Dedifferentiated amniotic fluid mesenchymal stem cell (primary cell): ENCODE data around the gene EPHA2.
"Not testable (repeated sequence)": the region's sequence is repeated elsewhere in the genome, so short reads cannot be mapped to it uniquely, and the experiment has no call there.

Source experiments
- DNase-seq: peaks from one replicate; pipeline ENCODE4 v3.0.0-alpha.2; 2016; ENCODE audit errors: extremely low spot score

The EPHA2 gene

DNA sequence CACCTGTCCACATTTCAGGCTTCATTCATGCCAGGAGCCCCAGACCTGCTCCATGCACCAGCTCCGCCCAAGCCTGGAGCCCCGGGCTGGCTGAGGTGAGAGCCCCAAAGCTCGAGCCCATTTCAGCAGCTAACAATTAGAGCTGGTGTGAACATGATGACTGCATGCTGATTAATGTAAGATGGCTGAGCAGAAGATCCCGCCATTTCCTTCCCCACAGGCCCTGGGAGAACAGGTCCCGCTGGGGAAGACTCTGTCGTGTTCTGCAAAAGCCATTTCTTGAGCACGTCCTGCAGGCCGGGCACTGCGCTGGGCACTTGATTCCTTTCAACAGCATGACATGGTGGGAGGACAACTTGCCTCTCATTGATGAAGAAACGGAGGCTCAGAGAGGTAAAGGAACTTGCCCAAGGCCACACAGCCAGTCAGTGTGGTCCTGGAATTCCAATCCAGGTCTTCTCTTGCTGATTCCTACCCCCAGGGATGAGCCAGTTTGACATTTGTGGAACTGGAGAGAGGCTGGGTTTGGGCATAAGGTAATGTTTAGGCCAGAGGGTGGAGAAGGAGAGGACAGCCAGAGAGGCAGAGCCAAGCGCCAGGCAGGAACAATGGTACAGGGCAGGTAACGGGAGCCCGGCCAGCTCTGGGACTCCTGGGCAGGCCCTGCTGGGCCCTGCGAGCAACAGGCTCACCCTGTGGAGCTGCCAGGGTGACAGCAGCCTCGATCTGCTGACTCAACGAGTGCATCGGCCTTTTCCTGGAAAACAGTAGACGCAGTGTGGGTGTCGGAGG lies 28.1 kb upstream of the EPHA2 start:
- DNase-seq = no peak

DNA sequence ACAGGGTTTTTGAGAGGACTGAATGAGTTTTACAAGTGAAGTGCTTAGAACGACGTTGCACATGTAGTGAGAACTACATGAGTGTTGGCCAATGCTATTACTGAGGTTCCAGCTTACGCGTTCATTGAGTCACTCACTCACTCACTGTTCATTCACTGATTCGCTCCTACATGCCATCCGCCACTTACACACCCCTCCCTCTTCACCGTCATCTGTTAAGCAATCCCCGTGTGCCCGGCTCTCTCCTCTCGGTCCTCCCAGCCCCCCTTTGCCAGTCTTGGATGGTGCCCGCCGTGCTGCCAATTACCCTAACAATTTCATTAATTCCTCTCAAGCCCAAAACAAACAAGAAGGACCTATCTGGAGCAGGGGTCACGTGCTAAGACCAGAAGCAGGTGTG lies 27.3 kb upstream of the EPHA2 start:
- DNase-seq = no peak

DNA sequence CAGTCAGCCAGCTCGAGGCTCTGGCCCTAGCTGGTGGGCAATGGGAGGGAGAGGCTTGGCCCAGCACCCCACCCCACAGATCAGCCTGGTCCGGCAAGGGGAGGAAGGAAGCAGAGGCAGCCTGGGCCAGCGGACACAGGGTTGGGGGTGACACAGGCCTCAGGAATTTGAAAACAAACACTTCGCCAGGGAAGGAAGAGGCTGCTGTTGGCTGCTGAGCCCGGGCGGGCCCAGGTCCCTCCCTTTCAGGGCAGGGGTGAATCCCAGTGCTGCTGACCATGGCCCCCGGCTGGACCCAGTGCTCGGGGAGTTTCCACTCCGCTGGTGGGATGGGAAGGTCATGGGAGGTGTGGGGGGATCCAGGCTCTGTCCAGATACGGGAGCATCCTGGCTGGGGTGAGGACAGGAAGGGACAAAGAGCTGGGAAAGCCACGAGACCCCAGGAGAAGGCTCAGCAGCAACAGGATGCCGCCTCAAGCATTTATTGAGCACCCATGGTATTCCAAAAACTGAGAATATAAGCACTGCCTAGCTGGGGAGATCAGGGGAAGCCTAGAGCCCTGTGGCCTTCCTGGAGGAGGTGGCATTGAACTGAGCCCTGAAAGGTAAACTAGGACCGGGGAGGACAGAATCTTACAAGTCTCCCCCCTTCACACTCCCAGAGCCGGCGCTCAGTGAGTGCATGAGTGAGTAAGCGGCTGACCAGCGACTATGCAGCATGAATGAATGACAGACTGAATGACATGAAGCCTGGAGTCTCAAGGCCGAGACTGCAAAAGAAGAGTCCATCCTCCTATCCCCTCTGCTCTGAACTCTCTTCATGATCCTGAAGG lies 26.2 kb upstream of the EPHA2 start:
- DNase-seq = peak; percentile 87

DNA sequence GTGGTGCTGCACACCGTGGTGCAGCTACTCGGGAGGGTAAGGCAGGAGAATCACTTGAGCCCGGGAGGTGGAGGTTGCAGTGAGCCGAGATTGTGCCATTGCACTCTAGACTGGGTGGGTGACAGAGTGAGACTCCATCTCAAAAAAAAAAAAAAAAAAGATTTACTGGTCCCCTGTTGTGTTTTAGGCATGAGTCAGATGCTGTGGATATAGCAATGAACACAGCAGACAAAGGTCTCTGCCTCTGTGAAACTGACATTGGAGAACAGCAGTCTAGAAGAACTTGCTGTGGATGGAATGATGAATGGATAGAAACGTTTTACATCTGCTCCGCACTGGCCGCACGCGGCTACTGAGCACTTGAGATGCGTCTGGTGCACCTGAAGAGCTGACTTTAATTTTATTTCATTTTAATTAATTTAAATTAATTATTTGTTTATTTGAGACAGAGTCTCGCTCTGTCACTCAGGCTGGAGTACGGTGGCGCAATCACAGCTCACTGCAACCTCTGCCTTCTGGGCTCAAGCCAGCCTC lies 24.5 kb upstream of the EPHA2 start:
- no peak for DNase-seq

DNA sequence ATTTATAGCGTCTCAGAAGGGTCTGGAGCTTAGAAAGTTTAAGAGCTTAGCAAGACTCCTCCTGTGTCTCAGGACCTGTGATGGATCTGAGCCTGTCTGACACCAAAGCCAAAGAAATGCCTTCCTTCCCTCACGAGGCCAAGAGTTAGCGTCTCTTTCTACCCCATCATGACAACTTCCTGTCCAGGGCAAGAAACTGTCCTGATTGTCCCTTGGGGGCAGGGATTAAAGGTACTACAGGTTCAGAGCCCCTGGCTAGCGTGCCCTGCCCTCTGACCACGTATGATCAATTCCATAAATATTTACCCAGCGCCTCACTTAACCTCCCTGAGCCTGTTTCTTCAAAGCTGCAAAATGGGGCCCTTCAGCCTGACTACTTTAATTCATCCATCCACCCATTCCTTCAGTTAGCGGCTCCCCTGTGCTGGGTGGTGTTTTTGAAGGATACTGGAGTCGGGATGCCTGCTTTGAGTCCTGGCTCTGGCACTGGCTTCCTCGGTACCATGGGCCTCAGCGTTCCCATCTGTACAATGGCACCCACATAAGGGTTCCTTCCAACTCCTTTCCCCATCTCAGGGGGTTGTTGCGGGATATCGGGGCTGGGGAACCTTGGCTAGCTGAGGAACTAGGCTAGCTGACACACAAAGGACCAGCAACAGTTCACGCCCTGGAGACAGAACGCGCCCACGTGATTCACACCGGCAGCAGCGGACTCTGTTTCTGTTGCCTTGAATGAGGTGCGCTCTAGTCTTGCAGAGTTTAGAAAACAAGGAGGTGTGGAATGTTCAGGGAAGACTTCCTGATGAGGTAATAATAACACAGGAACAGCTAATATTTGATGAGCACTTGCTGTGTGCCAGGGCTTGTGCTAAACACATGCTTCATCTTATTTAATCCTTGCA lies 23.0 kb upstream of the EPHA2 start:
- DNase-seq = no peak

DNA sequence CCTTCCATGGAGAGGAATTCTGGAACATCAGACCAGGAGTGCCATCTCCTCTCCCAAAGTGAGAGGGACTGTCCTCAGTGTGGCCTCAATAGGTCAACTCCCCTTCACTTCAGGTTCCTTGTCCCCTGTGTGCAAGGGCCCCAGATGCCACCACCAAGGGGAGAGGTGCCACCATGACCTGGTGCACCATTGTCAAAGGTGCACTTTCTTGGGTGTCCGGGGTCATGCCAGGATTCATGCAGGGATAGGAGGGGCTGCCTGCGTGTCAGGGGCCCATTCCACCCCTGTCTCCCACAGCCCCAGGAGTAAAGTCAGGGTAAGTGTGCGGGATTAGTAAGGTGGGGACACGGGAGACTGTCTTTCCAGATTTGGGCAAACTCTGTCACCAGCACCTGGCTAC lies 21.4 kb upstream of the EPHA2 start:
- DNase-seq = no peak

DNA sequence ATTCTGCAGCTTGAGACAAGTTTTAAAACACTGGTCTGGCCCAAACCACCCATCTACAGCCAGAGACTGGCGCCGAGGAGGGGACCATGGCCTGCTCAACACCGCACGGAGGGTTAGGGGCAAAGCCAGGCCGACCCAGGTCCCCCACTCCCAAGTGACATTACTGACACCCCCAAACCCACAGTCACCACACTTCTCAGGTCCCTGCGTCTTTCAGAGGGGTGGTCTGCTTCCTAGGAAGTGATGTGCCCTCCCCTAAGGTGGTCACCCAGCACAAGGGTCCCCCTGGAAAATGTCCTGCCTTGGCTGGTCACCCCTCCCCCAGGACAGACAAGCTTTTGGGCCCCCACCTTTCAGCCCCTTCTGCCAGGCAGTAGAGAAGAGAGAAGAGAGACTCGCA lies 20.8 kb upstream of the EPHA2 start:
- no peak for DNase-seq

DNA sequence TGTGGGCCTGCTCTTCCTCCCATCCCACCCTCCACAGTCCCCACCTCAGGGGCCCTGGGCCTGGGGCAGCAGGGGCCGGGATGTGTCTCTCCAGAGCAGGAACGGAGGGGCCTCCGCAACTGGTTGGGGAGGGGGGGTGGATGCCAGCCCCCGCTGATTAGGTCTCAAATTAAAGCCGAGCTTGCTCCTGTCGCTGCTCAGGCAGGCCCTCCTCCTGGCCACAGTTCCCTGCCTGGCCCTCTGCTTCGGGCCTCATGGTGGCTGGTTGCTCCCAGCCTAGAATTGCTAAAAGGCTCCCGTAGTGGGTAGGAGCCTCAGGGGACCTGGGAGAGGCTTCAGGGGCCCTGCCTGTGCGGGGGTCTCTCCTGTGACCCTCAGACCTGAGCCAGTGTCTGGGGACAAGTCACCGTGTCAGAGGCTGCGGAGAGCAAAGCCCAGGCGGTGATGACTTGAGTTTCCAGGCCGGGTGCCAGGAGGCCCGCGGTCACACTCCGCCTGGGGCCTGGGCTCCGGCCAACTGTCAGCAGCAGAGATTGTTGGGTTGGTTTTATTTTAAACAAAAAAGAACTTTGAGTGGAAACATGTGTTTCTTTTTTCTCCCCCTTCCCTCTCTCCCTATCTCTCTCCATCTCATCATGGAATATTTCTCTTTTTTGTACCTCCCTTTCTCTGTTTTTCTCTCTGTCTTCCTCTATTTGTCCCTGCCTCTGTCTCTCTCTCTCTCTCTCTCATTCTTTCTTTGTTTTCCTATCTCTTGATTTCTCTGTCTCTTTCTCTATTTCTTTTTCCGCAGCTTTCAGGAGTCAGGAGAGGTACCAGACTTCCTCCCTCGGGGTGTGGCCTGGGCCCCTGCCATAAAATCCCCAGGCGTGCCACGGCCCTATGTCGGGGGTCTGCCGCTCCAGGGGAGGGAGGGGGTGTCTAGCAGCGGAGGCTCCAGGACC lies 20.0 kb upstream of the EPHA2 start:
- DNase-seq = peak; percentile 92

DNA sequence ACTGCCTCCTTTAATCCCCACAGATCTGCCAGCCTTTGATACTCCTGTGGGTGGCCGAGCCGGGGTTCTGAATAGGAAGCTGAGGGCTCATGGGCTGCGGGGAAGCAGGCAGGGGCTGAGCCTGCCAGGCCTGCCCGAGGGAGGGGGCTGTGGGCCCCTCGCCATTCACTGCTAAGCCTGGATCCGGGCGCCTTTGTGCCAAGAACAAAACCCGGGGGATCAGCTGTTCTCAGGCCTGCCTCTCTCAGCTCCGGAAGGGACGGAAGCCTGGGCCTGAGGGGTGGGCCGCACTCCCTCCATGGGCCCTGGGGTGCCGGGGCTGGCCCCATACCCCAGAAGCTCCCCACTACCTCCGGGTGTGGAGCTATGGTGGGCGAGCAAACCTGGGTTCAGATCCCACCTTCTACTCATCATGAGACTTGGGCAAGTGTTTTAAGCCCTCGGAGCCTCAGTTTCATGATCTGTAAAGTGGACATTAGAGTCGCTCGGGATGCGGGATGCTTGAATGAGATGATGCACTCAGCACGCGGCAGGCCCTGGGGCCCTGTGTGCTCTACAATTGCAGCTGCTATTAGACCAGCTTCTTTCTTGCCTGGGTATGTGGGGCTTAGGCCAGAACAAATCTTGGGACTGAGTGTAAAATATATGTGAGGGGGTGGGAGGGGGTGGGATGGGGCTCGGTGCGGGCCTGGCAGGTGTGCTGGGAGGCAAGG lies 19.2 kb upstream of the EPHA2 start:
- DNase-seq = no peak

DNA sequence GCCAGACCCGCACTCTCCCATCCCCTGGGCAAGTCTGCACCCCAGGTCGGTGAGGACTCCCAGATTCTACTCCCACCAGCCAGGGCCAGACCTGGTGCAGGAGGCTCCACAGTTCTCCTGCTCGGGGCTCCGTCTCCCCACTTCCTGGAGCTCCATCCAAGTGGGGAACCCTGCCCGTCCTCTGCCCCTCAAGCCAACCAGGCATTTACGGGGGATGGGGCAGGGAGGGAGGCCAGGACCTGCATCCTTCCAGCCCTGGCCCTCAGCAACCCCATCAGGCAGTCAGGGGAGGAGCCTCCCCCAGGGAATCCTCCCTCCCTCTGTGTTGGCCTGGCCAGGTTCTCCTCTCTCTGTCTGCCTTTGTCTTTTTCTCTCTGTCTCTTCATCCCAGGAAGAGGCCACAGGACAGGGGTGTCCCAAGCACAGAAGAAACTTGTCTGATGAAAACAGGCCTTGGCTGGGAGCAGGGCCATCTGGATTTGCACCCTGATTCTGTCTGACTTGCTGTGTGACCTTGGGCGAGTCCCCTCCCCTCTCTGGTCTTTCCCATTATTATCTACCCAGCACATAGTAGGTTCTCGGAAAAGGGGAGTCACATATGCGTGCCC lies 18.5 kb upstream of the EPHA2 start:
- no peak for DNase-seq

DNA sequence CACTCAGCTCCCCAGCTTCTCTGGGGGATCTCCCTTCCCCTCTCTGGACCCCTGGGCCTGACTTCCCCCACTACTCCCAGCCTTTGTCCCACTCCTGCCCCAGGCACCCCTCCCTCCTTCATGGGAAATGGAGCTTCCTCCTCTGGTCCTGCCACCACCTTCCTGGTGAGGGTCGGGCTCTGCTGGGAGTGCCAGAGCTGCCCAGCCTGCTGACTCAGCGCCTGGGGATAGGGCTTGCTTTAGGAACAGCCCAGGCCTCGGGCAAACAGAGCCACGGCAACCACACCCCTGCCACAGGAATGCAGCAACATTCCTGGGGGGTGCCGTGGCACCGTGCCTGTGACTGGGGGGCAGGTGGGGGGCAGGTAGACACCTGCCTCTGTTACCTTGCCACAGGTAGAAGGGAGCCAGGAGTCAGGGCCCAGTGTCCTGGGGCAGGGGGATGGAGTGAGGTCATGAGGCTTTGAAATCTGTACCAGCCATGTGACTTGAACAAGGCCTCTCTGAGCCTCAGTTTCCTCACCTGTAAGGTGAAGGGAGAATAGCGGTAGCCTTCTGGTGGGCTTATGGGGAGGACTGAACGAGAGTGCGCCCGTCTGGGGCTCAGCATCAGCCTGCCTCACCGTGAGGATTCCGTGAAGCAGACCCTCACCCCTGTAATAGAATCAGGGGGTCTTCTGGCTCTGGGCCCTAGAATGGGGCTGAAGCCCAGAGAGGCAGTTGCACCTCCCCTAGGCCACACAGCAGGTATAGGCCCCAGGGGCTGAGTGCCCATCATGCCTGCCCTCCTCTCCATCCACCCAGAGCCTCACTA lies 17.8 kb upstream of the EPHA2 start:
- DNase-seq = peak; percentile 66

DNA sequence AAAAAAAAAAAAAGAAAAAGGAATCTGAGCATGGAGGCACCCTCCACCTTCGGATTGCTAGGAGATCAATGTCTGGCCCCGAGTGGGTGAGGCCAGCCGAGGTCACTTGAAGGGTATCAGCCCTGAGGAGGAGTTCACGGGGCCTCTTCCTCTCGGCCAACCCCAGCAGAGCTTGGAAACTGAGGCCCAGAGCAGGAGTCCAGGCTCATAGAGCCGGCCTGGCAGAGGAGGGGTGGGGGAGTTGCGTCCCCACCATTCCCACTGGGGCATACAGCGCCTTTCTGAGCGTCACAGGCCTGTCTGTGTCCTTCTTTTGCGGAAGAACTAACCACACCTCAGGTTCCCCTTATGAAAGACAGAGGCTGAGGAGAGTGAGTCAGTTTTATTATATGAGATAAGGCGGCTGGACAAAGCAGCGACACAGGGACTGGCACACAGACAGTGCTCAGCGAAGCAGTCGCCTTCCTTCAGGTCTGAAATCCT lies 17.1 kb upstream of the EPHA2 start:
- no peak for DNase-seq

DNA sequence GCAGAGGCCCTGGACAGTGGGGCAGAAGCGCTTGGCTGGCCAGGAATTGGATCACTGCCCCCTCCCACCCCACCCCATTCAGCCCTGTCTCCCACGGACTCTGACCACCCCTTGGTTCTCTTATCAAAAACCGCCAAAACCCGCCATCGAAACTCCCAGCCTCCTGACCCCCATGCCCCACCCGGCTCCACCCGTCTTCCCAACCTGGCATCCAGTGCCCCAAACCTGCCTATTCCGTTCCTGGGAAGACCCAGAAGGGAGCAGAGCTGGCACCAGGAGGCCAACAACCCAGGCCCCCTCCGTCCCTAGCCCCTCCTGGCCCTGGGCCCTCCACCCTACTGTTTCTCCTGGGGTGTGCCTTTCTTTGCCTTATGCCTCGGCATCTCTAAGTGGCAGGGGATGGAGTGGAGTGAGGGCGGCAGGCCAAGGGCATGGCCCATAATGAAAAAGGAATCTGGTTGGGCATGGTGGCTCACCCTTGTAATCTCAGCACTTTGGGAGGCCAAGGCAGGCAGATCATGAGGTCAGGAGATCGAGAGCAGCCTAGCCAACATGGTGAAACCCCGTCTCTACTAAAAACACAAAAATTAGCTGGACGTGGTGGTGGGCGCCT lies 16.5 kb upstream of the EPHA2 start:
- no peak for DNase-seq

DNA sequence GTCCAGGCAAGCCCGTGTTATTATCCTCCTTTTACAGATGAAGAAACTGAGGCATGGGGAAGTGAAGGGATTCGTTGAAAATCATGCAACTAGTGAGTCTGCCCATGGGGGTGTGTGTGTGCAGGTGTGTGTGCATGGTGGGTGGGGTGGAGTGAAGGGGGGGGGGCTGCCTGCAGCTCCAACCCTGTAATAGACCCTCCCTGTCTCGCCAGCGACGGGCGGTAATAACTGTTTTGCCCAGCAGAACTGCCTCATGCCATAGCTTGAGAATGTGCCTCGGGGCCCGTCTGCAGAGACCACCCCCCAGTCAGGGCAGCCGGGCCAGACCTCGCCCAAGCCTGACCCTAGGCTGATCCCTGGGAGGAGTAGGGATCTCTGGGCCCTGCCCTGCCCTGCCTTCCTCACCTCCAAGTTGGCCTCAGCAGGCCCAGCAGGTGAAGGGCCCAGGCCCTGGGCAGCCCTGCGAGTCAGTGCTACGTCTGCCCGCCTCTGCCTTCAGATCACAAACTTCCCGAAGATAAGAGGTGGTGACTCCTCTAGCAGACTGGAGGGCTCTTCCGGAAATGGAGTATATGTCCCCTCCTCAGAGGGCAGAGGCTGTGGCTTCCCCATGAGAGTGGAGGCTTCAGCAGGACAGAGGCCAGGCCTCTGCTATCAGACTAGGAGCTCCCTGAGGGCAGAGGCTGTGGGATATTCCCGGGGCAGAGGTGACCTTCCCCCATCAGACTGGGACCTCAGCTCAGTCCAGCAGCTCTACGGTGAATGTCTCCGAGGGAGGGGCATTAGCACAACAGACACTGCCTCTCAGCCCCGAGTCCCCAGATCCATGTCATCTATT lies 15.7 kb upstream of the EPHA2 start:
- no peak for DNase-seq

DNA sequence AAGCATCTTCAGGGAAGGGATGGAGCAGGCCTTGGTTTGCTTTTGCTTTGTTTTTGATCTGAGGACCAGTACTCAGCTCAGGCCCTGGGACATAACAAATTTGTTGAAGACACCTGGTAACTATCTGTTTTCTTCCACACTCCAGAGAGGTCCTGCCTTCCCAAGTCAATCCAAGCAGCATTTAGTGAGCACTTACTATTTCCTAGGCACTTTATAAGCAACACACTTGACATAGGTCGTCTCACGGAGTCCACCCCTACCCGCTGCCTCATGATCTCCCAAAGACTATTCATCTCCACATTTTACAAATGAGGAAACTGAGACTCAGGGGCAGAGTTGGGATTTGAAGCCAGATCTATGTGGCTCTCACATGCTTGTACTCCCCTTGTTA lies 14.4 kb upstream of the EPHA2 start:
- DNase-seq = no peak

DNA sequence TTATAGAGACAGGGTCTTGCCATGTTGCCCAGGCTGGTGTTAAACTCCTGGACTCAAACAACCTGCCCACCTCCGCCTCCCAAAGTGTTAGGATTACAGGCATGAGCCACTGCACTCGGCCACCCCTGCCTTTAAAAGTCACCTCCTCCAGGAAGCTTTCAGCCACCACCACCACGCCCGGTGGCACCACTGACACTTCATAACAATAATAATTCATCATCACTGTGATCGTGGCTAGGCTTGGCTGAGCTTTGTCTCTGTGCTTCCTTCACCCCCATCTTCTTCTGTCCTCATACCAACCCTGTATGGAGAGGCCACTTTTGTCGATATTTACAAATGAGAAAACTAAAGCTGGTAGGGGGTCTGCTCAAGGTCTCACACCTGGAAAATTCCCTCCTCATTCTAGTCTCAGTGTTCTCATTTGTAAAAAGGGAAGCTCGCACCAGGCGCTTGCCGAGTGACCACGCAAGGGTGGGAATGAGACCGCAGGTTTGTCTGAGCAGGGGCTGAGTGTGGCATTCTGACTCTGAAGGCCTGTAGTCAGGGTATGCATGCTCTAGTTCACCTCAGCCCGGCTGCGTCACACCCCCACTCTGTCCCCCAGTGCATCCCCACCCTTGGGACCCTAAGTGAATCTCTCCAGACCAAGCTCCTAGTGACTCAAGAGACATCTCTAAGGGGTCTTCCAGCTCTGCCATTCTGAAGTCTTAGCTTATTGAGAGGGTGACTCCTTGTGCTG lies 12.9 kb upstream of the EPHA2 start:
- no peak for DNase-seq

DNA sequence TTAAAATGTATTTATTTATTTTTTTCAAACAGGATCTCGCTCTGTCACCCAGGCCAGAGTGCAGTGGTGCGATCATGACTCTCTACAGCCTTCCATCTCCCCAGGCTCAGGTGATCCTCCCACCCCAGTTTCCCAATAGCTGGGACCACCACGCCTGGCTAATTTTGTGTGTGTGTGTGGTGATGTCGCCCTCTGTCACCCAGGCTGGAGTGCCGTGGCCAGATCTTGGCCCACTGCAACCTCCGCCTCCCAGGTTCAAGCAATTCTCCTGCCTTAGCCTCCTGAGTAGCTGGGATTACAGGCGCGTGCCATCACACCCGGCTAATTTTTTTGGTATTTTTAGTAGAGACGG lies 12.3 kb upstream of the EPHA2 start:
- not testable (repeated sequence) for DNase-seq
